CD4-positive, alpha-beta T cell (primary cell): ENCODE measurements around the gene CDH16. TPM values are rescaled to one million over a fixed set of nuclear protein-coding genes. Genes with fewer than 3 reads are reported as not detected.
"Not testable (repeated sequence)": the region's sequence is repeated elsewhere in the genome, so short reads cannot be mapped to it uniquely, and the experiment has no call there.

Experiments
- ATAC-seq: fragments of 200-7000 bp; cut with Tn5 transposase; one replicate; pipeline ENCODE4 v1.10.0; 2022; ENCODE audit warnings: mild to moderate bottlenecking; ENCODE audit not compliant: poor library complexity
- CTCF ChIA-PET: fragments of 350-600 bp; sonication (Branson Sonifier 250); formaldehyde crosslinking; loops from one replicate; lab custom pipeline; 2021; ENCODE audit warnings: antibody characterized with exemption, inconsistent platforms; lab: Charles Lee
- POLR2A ChIA-PET: fragments of 350-600 bp; sonication (Branson Sonifier 250); formaldehyde crosslinking; loops from one replicate; lab custom pipeline; 2021; ENCODE audit warnings: antibody characterized with exemption, inconsistent platforms; lab: Charles Lee
- DNase-seq, 14 experiments: peaks; one replicate each; pipeline ENCODE4 v3.0.0-alpha.2; 2013 to 2020; ENCODE audit warnings: mixed read lengths in 2 of 14
- H3K27ac ChIP-seq, 2 donors: one replicate each; pipeline versions ENCODE4 v1.5.1 to v1.7.0; 2013; ENCODE audit warnings: low read length in 2 of 2, low read depth in 1 of 2, mild to moderate bottlenecking in 1 of 2
- H3K27me3 ChIP-seq, 2 experiments: 1 replicate in 1 of 2; 2 replicates in 1 of 2; pipeline versions ENCODE4 v1.6.1 to v1.7.0; 2013; ENCODE audit warnings: low read length in 2 of 2, control low read depth in 1 of 2, mild to moderate bottlenecking in 1 of 2, moderate library complexity in 1 of 2; ENCODE audit not compliant: insufficient read depth in 2 of 2, control insufficient read depth in 1 of 2
- H3K36me3 ChIP-seq: one replicate; pipeline ENCODE4 v1.6.1; 2013; ENCODE audit warnings: low read length, control low read depth; ENCODE audit not compliant: insufficient read depth
- H3K4me1 ChIP-seq: one replicate; pipeline ENCODE4 v1.6.1; 2013; ENCODE audit warnings: low read length, control low read depth; ENCODE audit not compliant: insufficient read depth
- H3K4me3 ChIP-seq: one replicate; pipeline ENCODE4 v1.5.1; 2013; ENCODE audit warnings: mild to moderate bottlenecking, low read length, moderate library complexity
- H3K9me3 ChIP-seq, 2 experiments: 1 replicate in 1 of 2; 2 replicates in 1 of 2; pipeline versions ENCODE4 v1.6.1 to v1.7.0; 2013; ENCODE audit warnings: low read length in 2 of 2, mild to moderate bottlenecking in 2 of 2, control low read depth in 1 of 2, moderate library complexity in 1 of 2; ENCODE audit not compliant: control insufficient read depth in 1 of 2, insufficient read depth in 1 of 2
- H3K27ac Mint-ChIP-seq: one replicate; pipeline ENCODE4 v1.8.0; 2020; ENCODE audit warnings: mixed read lengths
- H3K27me3 Mint-ChIP-seq: one replicate; pipeline ENCODE4 v1.8.0; 2021; ENCODE audit warnings: mixed read lengths
- H3K36me3 Mint-ChIP-seq: one replicate; pipeline ENCODE4 v1.8.0; 2021; ENCODE audit warnings: low read depth, mixed read lengths
- H3K4me1 Mint-ChIP-seq: one replicate; pipeline ENCODE4 v1.8.0; 2021; ENCODE audit warnings: low read depth, mixed read lengths
- H3K4me3 Mint-ChIP-seq: one replicate; pipeline ENCODE4 v1.8.0; 2020; ENCODE audit warnings: mild to moderate bottlenecking, mixed read lengths
- H3K9me3 Mint-ChIP-seq: one replicate; pipeline ENCODE4 v1.8.0; 2020; ENCODE audit warnings: mixed read lengths
- intact Hi-C, 2 experiments: fragments of 100-400 bp; cut with DNase I in 1 of 2; cut with micrococcal nuclease in 1 of 2; formaldehyde crosslinking; loops; one replicate each; pipeline versions ENCODE4 v1.15.1 to v1.9.0; 2023 to 2025; cut with DNase I, micrococcal nuclease
- total RNA-seq, 174 experiments: library from RNA in 2 of 174; stranded (reverse) in 2 of 174; gene quantifications; one replicate each; pipeline ENCODE4 v1.2.3 and lab custom pipeline; 2021 to 2026
- TF ChIP-seq, protein P1 (sequence below): fragments of 200-600 bp; IDR thresholded peaks from one replicate; pipeline ENCODE4 v1.8.0; 2022; ENCODE audit warnings: antibody characterized with exemption, mild to moderate bottlenecking

Gene CDH16
- total RNA-seq, 2 experiments from 2014 or later, result not detected

DNA sequence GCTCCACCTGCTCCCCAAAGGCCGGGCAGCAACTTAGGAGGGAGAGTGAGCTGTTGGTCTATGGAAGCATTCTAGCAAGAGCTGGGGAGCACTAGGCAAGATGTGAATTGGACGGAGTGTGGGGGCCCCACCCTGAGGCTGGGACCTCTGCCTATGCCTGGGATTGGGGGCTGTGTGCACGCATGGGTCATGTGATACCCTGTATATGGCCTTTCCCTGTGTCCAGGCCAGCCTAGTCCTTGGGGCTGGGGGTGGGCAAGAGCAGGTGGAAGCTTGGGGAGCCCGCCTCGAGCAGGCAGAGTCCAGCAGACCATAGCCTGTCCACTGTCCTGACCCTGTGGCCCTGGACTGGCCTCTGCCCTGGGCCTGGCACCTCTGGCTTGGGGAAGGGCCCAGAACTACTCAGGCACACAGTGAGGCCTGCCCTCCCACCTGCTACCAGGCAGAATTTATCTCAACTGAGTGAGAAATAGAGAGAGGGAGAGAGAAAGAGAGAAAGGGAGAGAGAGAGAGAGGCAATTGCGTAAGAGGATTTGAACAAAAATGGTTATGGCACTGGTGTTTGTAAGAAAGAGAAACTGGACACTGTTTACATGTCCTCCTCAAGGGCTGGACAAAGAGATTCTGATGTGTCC is 19.3 kb downstream of the CDH16 start:
- H3K4me3 ChIP-seq, result no peak overlapping the region
- no peaks in the 10 kb centered on the region for H3K27me3 ChIP-seq
- Mint-ChIP-seq H3K4me1 (no peaks in the 10 kb centered on the region), H3K36me3 (no peaks in the 10 kb centered on the region), H3K4me3 (no peak overlapping the region), H3K27me3 (no peaks in the 10 kb centered on the region), H3K27ac (no peak overlapping the region), H3K9me3 (no peaks in the 10 kb centered on the region)
- no peaks in the 10 kb centered on the region for H3K9me3 ChIP-seq
- DNase-seq (no peak), ATAC-seq (no peak)
- TF ChIP-seq, protein P1, sequence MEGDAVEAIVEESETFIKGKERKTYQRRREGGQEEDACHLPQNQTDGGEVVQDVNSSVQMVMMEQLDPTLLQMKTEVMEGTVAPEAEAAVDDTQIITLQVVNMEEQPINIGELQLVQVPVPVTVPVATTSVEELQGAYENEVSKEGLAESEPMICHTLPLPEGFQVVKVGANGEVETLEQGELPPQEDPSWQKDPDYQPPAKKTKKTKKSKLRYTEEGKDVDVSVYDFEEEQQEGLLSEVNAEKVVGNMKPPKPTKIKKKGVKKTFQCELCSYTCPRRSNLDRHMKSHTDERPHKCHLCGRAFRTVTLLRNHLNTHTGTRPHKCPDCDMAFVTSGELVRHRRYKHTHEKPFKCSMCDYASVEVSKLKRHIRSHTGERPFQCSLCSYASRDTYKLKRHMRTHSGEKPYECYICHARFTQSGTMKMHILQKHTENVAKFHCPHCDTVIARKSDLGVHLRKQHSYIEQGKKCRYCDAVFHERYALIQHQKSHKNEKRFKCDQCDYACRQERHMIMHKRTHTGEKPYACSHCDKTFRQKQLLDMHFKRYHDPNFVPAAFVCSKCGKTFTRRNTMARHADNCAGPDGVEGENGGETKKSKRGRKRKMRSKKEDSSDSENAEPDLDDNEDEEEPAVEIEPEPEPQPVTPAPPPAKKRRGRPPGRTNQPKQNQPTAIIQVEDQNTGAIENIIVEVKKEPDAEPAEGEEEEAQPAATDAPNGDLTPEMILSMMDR, result no peak
- no peak overlapping the region for H3K27ac ChIP-seq
- H3K36me3 ChIP-seq, result no peaks in the 10 kb centered on the region
- intact Hi-C loops, result loop anchor here in 1 of 2 experiments (5.0 kb wide), 1 partner anchor 53 kb away; no protein-coding TSS in a partner anchor
- POLR2A ChIA-PET, result no interaction called here
- CTCF ChIA-PET, result no interaction called here
- H3K4me1 ChIP-seq, result peaks cover 3% of the 10 kb centered on the region

DNA sequence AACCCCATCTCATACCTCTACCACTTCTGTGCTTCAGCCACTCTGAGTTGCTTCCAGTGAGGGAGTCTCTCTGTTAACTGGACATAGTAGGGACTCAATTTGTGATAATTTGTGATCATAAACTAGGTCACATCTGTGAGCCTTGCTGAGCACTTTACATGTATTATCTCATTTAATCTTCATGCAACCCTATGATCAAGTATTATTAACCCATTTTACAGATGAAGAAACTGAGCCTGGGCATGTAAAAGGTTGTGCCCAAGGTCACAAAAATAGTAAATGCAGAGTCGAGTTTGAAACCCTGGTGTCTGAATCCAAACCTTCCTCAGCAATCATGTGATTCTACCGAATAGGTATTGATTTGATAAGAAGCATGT is 19.8 kb downstream of the CDH16 start:
- POLR2A ChIA-PET, result no interaction called here
- intact Hi-C loops, result loop anchor here in 1 of 2 experiments (5.0 kb wide), 1 partner anchor 53 kb away; no protein-coding TSS in a partner anchor
- CTCF ChIA-PET, result no interaction called here

DNA sequence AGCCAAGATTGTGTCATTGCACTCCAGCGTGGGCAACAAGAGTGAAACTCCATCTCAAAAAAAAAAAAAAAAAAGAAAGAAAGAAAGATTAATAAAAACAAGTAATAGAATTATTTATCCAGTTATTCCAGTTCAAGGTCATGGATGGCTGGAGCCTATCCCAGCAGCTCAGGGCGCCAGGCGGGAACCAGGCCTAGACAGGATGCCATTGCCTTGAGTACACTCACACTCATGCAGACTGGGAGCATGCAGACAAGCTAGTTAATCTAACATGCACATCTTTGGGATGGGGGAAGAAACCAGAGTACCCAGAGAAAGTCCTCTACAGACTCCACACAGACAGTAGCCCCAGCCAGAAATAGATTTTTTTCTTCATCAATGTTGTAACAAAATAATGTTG is 20.5 kb downstream of the CDH16 start:
- ATAC-seq, result no peak
- no peaks in the 10 kb centered on the region for H3K27me3 Mint-ChIP-seq
- CTCF ChIA-PET, result no interaction called here
- Histone ChIP-seq H3K36me3 (no peaks in the 10 kb centered on the region), H3K27me3 (no peaks in the 10 kb centered on the region), H3K4me3 (no peak overlapping the region), H3K27ac (no peak overlapping the region), H3K9me3 (no peaks in the 10 kb centered on the region), H3K4me1 (peaks cover 7% of the 10 kb centered on the region)
- TF ChIP-seq, protein P1, result no peak
- no peak overlapping the region for H3K4me3 Mint-ChIP-seq
- peaks cover 2% of the 10 kb centered on the region for H3K4me1 Mint-ChIP-seq
- H3K9me3 Mint-ChIP-seq, result no peaks in the 10 kb centered on the region
- no peak overlapping the region for H3K27ac Mint-ChIP-seq
- no peak for DNase-seq
- intact Hi-C loops, result loop anchor here in 1 of 2 experiments (5.0 kb wide), 1 partner anchor 54 kb away; no protein-coding TSS in a partner anchor
- H3K36me3 Mint-ChIP-seq, result no peaks in the 10 kb centered on the region
- POLR2A ChIA-PET, result no interaction called here

More for the DNA sequence above, 19.8 kb downstream of the CDH16 start:
- ATAC-seq (no peak), DNase-seq (no peak)
- no peaks in the 10 kb centered on the region for H3K36me3 Mint-ChIP-seq
- TF ChIP-seq, protein P1, result no peak
- H3K9me3 ChIP-seq, result no peaks in the 10 kb centered on the region
- no peak overlapping the region for H3K4me3 Mint-ChIP-seq
- no peaks in the 10 kb centered on the region for H3K9me3 Mint-ChIP-seq
- H3K27ac ChIP-seq, result no peak overlapping the region
- no peak overlapping the region for H3K4me3 ChIP-seq
- no peak overlapping the region for H3K27ac Mint-ChIP-seq
- no peaks in the 10 kb centered on the region for H3K4me1 Mint-ChIP-seq
- no peaks in the 10 kb centered on the region for H3K27me3 ChIP-seq
- no peaks in the 10 kb centered on the region for H3K36me3 ChIP-seq
- no peaks in the 10 kb centered on the region for H3K27me3 Mint-ChIP-seq
- H3K4me1 ChIP-seq, result peaks cover 3% of the 10 kb centered on the region

DNA sequence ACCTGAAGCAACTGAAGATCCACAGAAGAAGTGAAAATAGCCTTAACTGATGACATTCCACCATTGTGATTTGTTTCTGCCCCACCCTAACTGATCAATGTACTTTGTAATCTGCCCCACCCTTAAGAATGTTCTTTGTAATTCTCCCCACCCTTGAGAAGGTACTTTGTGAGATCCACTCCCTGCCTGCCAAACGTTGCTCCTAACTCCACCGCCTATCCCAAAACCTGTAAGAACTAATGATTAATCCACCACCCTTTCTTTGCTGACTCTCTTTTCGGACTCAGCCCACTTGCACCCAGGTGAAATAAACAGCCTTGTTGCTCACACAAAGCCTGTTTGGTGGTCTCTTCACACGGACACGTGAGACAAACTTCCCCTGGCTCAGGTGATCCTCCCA is 22.0 kb downstream of the CDH16 start:
- not testable (repeated sequence) for H3K9me3 Mint-ChIP-seq

More for the DNA sequence above, 22.0 kb downstream of the CDH16 start:
- H3K9me3 ChIP-seq, H3K27me3 Mint-ChIP-seq, H3K27me3 ChIP-seq, H3K27ac Mint-ChIP-seq, H3K36me3 ChIP-seq, H3K4me1 ChIP-seq, H3K4me3 Mint-ChIP-seq, ATAC-seq, CTCF ChIA-PET, H3K27ac ChIP-seq, H3K36me3 Mint-ChIP-seq, H3K4me1 Mint-ChIP-seq, H3K4me3 ChIP-seq, POLR2A ChIA-PET, DNase-seq: not testable (repeated sequence)
- intact Hi-C loops, result loop anchor here in 1 of 2 experiments (5.0 kb wide), 1 partner anchor 56 kb away; no protein-coding TSS in a partner anchor
